ENCODE measurements around the gene USP48.
"Not testable (repeated sequence)": the region's sequence is repeated elsewhere in the genome, so short reads cannot be mapped to it uniquely, and the experiment has no call there.

The USP48 gene

GRCh38 chr1:21696931-21697330 lies 86.0 kb downstream of the USP48 start:
- DNase-seq (ENCODE audit: low spot score): no peak

GRCh38 chr1:21693732-21694131 lies 89.2 kb downstream of the USP48 start:
- no peak for DNase-seq (ENCODE audit: low spot score)

- DNase-seq (ENCODE audit: low spot score): no peak
Observed at GRCh38 chr1:21691739-21692138, 91.2 kb downstream of the USP48 start.

GRCh38 chr1:21689661-21690372 lies 93.1 kb downstream of the USP48 start:
- DNase-seq (ENCODE audit: low spot score): no peak

GRCh38 chr1:21687081-21687529 lies 95.8 kb downstream of the USP48 start:
- DNase-seq (ENCODE audit: low spot score): no peak

- no peak for DNase-seq (ENCODE audit: low spot score)
Observed at GRCh38 chr1:21685946-21686678, 96.8 kb downstream of the USP48 start.

- no peak for DNase-seq (ENCODE audit: low spot score)
Observed at GRCh38 chr1:21681426-21681825, 101.5 kb downstream of the USP48 start.

GRCh38 chr1:21680918-21681317 lies 102.0 kb downstream of the USP48 start:
- no peak for DNase-seq (ENCODE audit: low spot score)

- DNase-seq (ENCODE audit: low spot score): no peak
Observed at GRCh38 chr1:21680381-21680780, 102.6 kb downstream of the USP48 start.

GRCh38 chr1:21677168-21677567 lies 105.8 kb downstream of the USP48 start:
- no peak for DNase-seq (ENCODE audit: low spot score)

- no peak for DNase-seq (ENCODE audit: low spot score)
Observed at GRCh38 chr1:21674957-21675356, 108.0 kb downstream of the USP48 start.

GRCh38 chr1:21673853-21674252 lies 109.1 kb downstream of the USP48 start:
- DNase-seq (ENCODE audit: low spot score): not testable (repeated sequence)

GRCh38 chr1:21673277-21673780 lies 109.6 kb downstream of the USP48 start:
- peak; percentile 68 for DNase-seq (ENCODE audit: low spot score)

- DNase-seq (ENCODE audit: low spot score): no peak
Observed at GRCh38 chr1:21672478-21673276, 110.3 kb downstream of the USP48 start.

GRCh38 chr1:21671915-21672314 lies 111.0 kb downstream of the USP48 start:
- DNase-seq (ENCODE audit: low spot score): no peak

- DNase-seq (ENCODE audit: low spot score): no peak
Observed at GRCh38 chr1:21670956-21671902, 111.7 kb downstream of the USP48 start.

GRCh38 chr1:21670059-21670881 lies 112.7 kb downstream of the USP48 start:
- no peak for DNase-seq (ENCODE audit: low spot score)

GRCh38 chr1:21669258-21670058 lies 113.5 kb downstream of the USP48 start, which contains the start of gene RAP1GAP:
RAP1GAP (minus strand) TSS chr1:21669357; CDS start chr1:21620032, 49,325 bp downstream.
- peak; percentile 68 for DNase-seq (ENCODE audit: low spot score)

- no peak for DNase-seq (ENCODE audit: low spot score)
Observed at GRCh38 chr1:21668951-21669257, 114.0 kb downstream of the USP48 start.

All from Ammon's horn (tissue), 1 donor.